ENCODE data around the gene DTWD1. TPM values are rescaled to one million over a fixed set of nuclear protein-coding genes. Genes with fewer than 3 reads are reported as not detected.

The DTWD1 gene
- total and polyA plus RNA-seq, 2 experiments from 2014 or later, result 14.2 to 37.0 TPM

- no peak for DNase-seq (ENCODE audit: low spot score)
- Histone ChIP-seq H3K4me1 (ENCODE audit: insufficient read depth) (no peaks in the 10 kb centered on the region), H3K4me2 (no peak overlapping the region), H3K9me3 (ENCODE audit: low read depth) (no peaks in the 10 kb centered on the region), H3K4me3 (no peak overlapping the region), H3K36me3 (replicated peaks; ENCODE audit: insufficient read depth, low read depth) (no peaks in the 10 kb centered on the region), H3K27ac (peak overlapping the region; percentile 1), H3K27me3 (no peaks in the 10 kb centered on the region), H3K9me2 (replicated peaks; ENCODE audit: insufficient read depth) (no peaks in the 10 kb centered on the region), H4K20me1 (ENCODE audit: insufficient read depth, poor library complexity, severe bottlenecking) (no peaks in the 10 kb centered on the region), H2AFZ (no peak overlapping the region), H3K79me2 (no peaks in the 10 kb centered on the region)
- TF ChIP-seq EZH2phosphoT487 (IDR thresholded peaks at IDR 0.05; ENCODE audit: low read depth, severe bottlenecking, unreplicated experiment) (no peak), CTCF (IDR thresholded peaks at IDR 0.05; ENCODE audit: poor library complexity) (no peak), EZH2 (IDR thresholded peaks at IDR 0.05; ENCODE audit: borderline replicate concordance) (no peak)
- 81% methylated on average over 4 of the region's 4 CpGs for WGBS (ENCODE audit: low lambda C conversion rate, missing lambda C conversion rate)
Measured at GRCh38 chr15:49637857-49638256, 17.0 kb downstream of the DTWD1 start.

- TF ChIP-seq EZH2 (IDR thresholded peaks at IDR 0.05; ENCODE audit: borderline replicate concordance) (no peak), CTCF (IDR thresholded peaks at IDR 0.05; ENCODE audit: poor library complexity) (no peak), EZH2phosphoT487 (IDR thresholded peaks at IDR 0.05; ENCODE audit: low read depth, severe bottlenecking, unreplicated experiment) (no peak)
- no peaks in the 10 kb centered on the region for H4K20me1 ChIP-seq (ENCODE audit: insufficient read depth, poor library complexity, severe bottlenecking)
- H3K79me2 ChIP-seq, result no peaks in the 10 kb centered on the region
- no peaks in the 10 kb centered on the region for H3K9me3 ChIP-seq (ENCODE audit: low read depth)
- H3K36me3 ChIP-seq (replicated peaks; ENCODE audit: insufficient read depth, low read depth), result no peaks in the 10 kb centered on the region
- H3K27me3 ChIP-seq, result no peaks in the 10 kb centered on the region
- no peak overlapping the region for H3K4me3 ChIP-seq
- no peak overlapping the region for H3K27ac ChIP-seq
- DNase-seq (ENCODE audit: low spot score), result no peak
- no peaks in the 10 kb centered on the region for H3K9me2 ChIP-seq (replicated peaks; ENCODE audit: insufficient read depth)
- H3K4me2 ChIP-seq, result no peak overlapping the region
- WGBS (ENCODE audit: low lambda C conversion rate, missing lambda C conversion rate), result 97% methylated on average over 1 of the region's 1 CpG
- no peaks in the 10 kb centered on the region for H3K4me1 ChIP-seq (ENCODE audit: insufficient read depth)
- no peak overlapping the region for H2AFZ ChIP-seq
Measured at GRCh38 chr15:49644364-49644794, 23.5 kb downstream of the DTWD1 start.

- no peaks in the 10 kb centered on the region for H3K27me3 ChIP-seq
- no peaks in the 10 kb centered on the region for H3K36me3 ChIP-seq (replicated peaks; ENCODE audit: insufficient read depth, low read depth)
- H4K20me1 ChIP-seq (ENCODE audit: insufficient read depth, poor library complexity, severe bottlenecking), result no peaks in the 10 kb centered on the region
- DNase-seq (ENCODE audit: low spot score), result no peak
- H3K4me2 ChIP-seq, result no peak overlapping the region
- H3K79me2 ChIP-seq, result no peaks in the 10 kb centered on the region
- H3K4me3 ChIP-seq, result no peak overlapping the region
- TF ChIP-seq EZH2 (IDR thresholded peaks at IDR 0.05; ENCODE audit: borderline replicate concordance), result no peak
- TF ChIP-seq EZH2phosphoT487 (IDR thresholded peaks at IDR 0.05; ENCODE audit: low read depth, severe bottlenecking, unreplicated experiment), result no peak
- TF ChIP-seq CTCF (IDR thresholded peaks at IDR 0.05; ENCODE audit: poor library complexity), result no peak
- H3K9me3 ChIP-seq (ENCODE audit: low read depth), result no peaks in the 10 kb centered on the region
- no peak overlapping the region for H2AFZ ChIP-seq
- no peak overlapping the region for H3K27ac ChIP-seq
- H3K9me2 ChIP-seq (replicated peaks; ENCODE audit: insufficient read depth), result no peaks in the 10 kb centered on the region
- H3K4me1 ChIP-seq (ENCODE audit: insufficient read depth), result no peaks in the 10 kb centered on the region
Measured at GRCh38 chr15:49645277-49645676, 24.4 kb downstream of the DTWD1 start.

GRCh38 chr15:49645941-49646340 is 25.1 kb downstream of the DTWD1 start:
- Histone ChIP-seq H3K9me3 (ENCODE audit: low read depth) (no peaks in the 10 kb centered on the region), H3K36me3 (replicated peaks; ENCODE audit: insufficient read depth, low read depth) (no peaks in the 10 kb centered on the region), H2AFZ (no peak overlapping the region), H3K9me2 (replicated peaks; ENCODE audit: insufficient read depth) (no peaks in the 10 kb centered on the region), H3K4me3 (no peak overlapping the region), H3K4me2 (no peak overlapping the region), H3K27ac (no peak overlapping the region), H3K4me1 (ENCODE audit: insufficient read depth) (no peaks in the 10 kb centered on the region), H4K20me1 (ENCODE audit: insufficient read depth, poor library complexity, severe bottlenecking) (no peaks in the 10 kb centered on the region), H3K79me2 (no peaks in the 10 kb centered on the region), H3K27me3 (no peaks in the 10 kb centered on the region)
- DNase-seq (ENCODE audit: low spot score), result no peak
- TF ChIP-seq EZH2phosphoT487 (IDR thresholded peaks at IDR 0.05; ENCODE audit: low read depth, severe bottlenecking, unreplicated experiment) (no peak), CTCF (IDR thresholded peaks at IDR 0.05; ENCODE audit: poor library complexity) (no peak), EZH2 (IDR thresholded peaks at IDR 0.05; ENCODE audit: borderline replicate concordance) (no peak)

Measured in hepatocyte (in vitro differentiated cells).